Duodenal mucosa (tissue), 2 donors: ENCODE measurements around the gene FBL.

Experiments
- H3K27ac ChIP-seq: one replicate; pipeline ENCODE4 v1.7.0; 2013; ENCODE audit warnings: low read depth, low read length
- H3K27me3 ChIP-seq, 2 donors: one replicate each; pipeline ENCODE4 v1.7.0; 2013; ENCODE audit warnings: low read length in 2 of 2, control low read depth in 1 of 2; ENCODE audit not compliant: insufficient read depth in 2 of 2, control insufficient read depth in 1 of 2
- H3K36me3 ChIP-seq, 2 donors: one replicate each; pipeline ENCODE4 v1.7.0; 2013; ENCODE audit warnings: low read length in 2 of 2, control low read depth in 1 of 2; ENCODE audit not compliant: insufficient read depth in 2 of 2, control insufficient read depth in 1 of 2
- H3K4me1 ChIP-seq, 2 donors: one replicate each; pipeline ENCODE4 v1.7.0; 2013; ENCODE audit warnings: low read length in 2 of 2, control low read depth in 1 of 2; ENCODE audit not compliant: insufficient read depth in 2 of 2, control insufficient read depth in 1 of 2
- H3K4me3 ChIP-seq, 2 donors: one replicate each; pipeline ENCODE4 v1.7.0; 2013; ENCODE audit warnings: low read length in 2 of 2, low read depth in 1 of 2
- H3K9ac ChIP-seq, 2 donors: one replicate each; pipeline ENCODE4 v1.7.0; 2013; ENCODE audit warnings: low read length in 2 of 2, low read depth in 1 of 2
- H3K9me3 ChIP-seq, 2 donors: one replicate each; pipeline ENCODE4 v1.7.0; 2013; ENCODE audit warnings: low read length in 2 of 2, control low read depth in 1 of 2; ENCODE audit not compliant: control insufficient read depth in 1 of 2

Gene FBL

GRCh38 chr19:39842693-39843435 lies 3.3 kb downstream of the FBL start:
- H3K4me3 ChIP-seq = no peak overlapping the region
- no peaks in the 10 kb centered on the region for H3K9me3 ChIP-seq

DNA sequence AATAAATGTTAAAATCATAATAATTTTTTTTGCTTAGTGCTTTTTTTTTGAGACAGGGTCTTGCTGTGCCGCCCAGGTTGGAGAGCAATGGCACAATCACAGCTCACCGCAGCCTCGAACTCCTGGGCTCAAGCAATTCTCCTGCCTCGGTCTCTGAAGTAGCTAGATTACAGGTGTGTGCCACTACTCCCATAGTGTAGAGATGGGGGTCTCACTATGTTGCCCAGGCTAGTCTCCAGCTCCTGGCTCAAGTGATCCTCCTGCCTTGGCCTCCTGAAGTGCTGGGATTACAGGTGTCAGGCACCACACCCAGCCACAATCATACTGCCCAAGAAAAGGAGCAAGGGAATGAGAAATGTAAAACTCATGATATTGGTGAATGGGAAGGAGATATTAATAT lies 5.1 kb downstream of the FBL start:
- Histone ChIP-seq H3K27me3 (no peaks in the 10 kb centered on the region), H3K9ac (no peak overlapping the region), H3K4me1 (peaks cover 25 to 27% of the 10 kb centered on the region in 2 donors), H3K36me3 (peaks cover 20 to 36% of the 10 kb centered on the region in 2 donors), H3K9me3 (no peaks in the 10 kb centered on the region), H3K4me3 (no peak overlapping the region), H3K27ac (no peak overlapping the region)

More at GRCh38 chr19:39842693-39843435, 3.3 kb downstream of the FBL start:
- no peak overlapping the region for H3K27ac ChIP-seq
- peaks cover 35 to 41% of the 10 kb centered on the region in 2 donors for H3K4me1 ChIP-seq
- no peak overlapping the region for H3K9ac ChIP-seq
- H3K27me3 ChIP-seq = no peaks in the 10 kb centered on the region
- peaks cover 10 to 23% of the 10 kb centered on the region in 2 donors for H3K36me3 ChIP-seq

- peaks cover 20 to 36% of the 10 kb centered on the region in 2 donors for H3K36me3 ChIP-seq
- H3K9me3 ChIP-seq = no peaks in the 10 kb centered on the region
- H3K27me3 ChIP-seq = no peaks in the 10 kb centered on the region
- no peak overlapping the region for H3K27ac ChIP-seq
- peaks cover 24 to 25% of the 10 kb centered on the region in 2 donors for H3K4me1 ChIP-seq
- no peak overlapping the region for H3K9ac ChIP-seq
- no peak overlapping the region for H3K4me3 ChIP-seq
Observed at GRCh38 chr19:39840492-39840891, 5.7 kb downstream of the FBL start.

GRCh38 chr19:39839678-39840327 lies 6.4 kb downstream of the FBL start:
- Histone ChIP-seq H3K27ac (no peak overlapping the region), H3K9me3 (no peaks in the 10 kb centered on the region), H3K4me3 (no peak overlapping the region), H3K36me3 (peaks cover 20 to 39% of the 10 kb centered on the region in 2 donors), H3K9ac (no peak overlapping the region), H3K27me3 (no peaks in the 10 kb centered on the region), H3K4me1 (peaks cover 17 to 18% of the 10 kb centered on the region in 2 donors)

GRCh38 chr19:39838569-39838968 lies 7.6 kb downstream of the FBL start:
- Histone ChIP-seq H3K4me3 (no peak overlapping the region), H3K27me3 (no peaks in the 10 kb centered on the region), H3K9me3 (no peaks in the 10 kb centered on the region), H3K9ac (no peak overlapping the region), H3K4me1 (peaks cover 14 to 15% of the 10 kb centered on the region in 2 donors), H3K27ac (no peak overlapping the region), H3K36me3 (peaks cover 20 to 45% of the 10 kb centered on the region in 2 donors)

DNA sequence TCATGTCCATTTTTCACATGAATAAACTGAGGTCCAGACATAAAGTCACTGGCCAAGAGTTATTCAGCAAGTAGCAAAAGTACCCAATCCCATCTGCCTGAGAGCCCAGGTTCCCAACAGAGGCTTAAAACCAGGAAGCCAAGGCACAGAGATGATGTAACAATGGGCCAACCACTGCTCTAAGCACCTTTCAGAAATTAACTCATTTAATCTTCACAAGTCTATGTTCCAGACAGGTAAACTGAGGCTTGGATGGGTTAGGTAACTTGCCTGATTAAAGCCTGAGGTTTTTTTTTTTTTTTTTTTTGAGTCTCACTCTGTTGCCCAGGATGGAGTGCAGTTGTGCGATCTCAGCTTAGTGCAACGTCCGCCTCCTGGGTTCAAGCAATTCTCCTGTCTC lies 8.2 kb downstream of the FBL start:
- Histone ChIP-seq H3K4me1 (peaks cover 12 to 14% of the 10 kb centered on the region in 2 donors), H3K27ac (no peak overlapping the region), H3K4me3 (no peak overlapping the region), H3K36me3 (peaks cover 20 to 45% of the 10 kb centered on the region in 2 donors), H3K9ac (no peak overlapping the region), H3K9me3 (no peaks in the 10 kb centered on the region), H3K27me3 (no peaks in the 10 kb centered on the region)

DNA sequence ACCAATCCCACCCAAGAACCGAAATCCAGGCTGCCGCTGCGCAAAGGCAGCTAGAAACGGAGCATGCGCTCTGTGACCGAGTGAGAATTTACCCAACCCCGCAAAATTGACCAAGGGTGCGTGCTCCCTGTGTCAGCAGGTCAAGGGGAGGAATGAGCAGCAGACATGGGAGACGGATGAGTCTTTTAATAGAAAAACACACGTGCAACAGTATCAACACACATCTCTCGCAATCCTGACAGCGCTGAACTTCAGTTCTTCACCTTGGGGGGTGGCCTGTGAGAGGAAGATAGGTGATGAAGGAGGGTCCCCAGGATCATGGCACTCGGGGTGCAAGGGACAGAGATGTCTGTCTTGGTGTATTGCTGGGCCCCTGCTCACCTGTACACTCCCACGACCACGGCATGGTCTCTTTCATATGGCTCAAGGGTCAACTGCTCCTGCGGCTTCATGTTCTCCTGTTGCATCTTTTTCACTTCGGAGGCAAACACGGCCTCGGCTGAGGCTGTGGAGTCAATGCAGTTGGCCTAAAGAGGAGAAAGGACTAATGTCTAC lies 11.8 kb downstream of the FBL start:
- Histone ChIP-seq H3K36me3 (peaks cover 27 to 59% of the 10 kb centered on the region in 2 donors), H3K27ac (no peak overlapping the region), H3K9me3 (no peaks in the 10 kb centered on the region), H3K9ac (peak overlapping the region in 1 of 2 donors; percentile 56), H3K4me1 (peaks cover 14 to 18% of the 10 kb centered on the region in 2 donors), H3K4me3 (peak overlapping the region; percentile 61 to 83), H3K27me3 (no peaks in the 10 kb centered on the region)

DNA sequence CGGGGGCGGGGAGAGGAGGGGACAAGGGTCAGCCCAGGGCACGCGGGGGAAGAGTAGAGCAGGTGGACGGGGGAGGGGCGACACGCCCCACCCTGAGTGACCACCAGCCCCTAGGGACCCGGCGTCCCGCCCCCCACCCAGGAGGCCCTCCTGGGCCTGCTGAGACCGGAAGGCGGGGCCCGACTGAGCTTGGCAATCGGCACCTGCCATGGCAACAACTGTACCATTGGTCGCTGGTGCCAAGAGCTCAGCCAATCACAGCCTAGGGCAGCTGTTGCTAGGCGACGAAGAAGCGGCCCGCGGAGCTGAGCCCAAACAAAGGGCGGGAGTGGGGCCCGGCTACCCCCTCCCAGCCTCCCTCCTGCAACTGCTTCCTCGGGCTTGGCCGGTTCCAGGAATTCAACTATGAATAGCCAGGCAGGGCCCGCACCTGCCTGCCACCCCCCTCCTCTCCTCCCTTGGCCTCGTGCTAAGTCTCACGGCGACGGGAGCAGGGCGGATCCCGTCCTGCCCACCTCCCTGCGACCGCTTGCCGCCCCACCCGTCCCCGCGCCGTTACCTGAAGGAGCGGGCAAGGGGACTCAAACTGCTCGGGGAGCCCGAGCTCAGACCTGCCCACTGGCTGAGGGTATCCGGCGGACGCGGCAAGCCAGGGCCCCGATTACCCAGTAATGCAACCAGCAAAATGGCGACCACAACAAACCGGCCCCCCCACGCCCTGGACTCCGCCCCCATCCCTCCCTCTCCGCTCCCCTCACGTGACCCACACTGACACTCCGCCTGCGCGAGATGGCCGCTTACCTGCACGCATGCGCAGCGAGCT lies 12.5 kb downstream of the FBL start, which contains the start of gene DYRK1B:
TSS of gene DYRK1B (minus strand) at position 699 of the 823 bp plus-strand sequence. CDS start 2,295 bp downstream, outside the sequence.
- Histone ChIP-seq H3K4me3 (peak within 1 kb of the TSS; percentile 80 to 83), H3K9me3 (no peaks in the 10 kb centered on the region), H3K9ac (peak within 1 kb of the TSS; percentile 65 to 71), H3K4me1 (peaks cover 14 to 18% of the 10 kb centered on the region in 2 donors), H3K27me3 (no peaks in the 10 kb centered on the region), H3K27ac (peak within 1 kb of the TSS; percentile 80), H3K36me3 (peaks cover 23 to 55% of the 10 kb centered on the region in 2 donors)

GRCh38 chr19:39833160-39833463 lies 13.1 kb downstream of the FBL start:
- peaks cover 14 to 18% of the 10 kb centered on the region in 2 donors for H3K4me1 ChIP-seq
- peak overlapping the region; percentile 80 to 83 for H3K4me3 ChIP-seq
- peak overlapping the region; percentile 65 to 68 for H3K9ac ChIP-seq
- no peaks in the 10 kb centered on the region for H3K9me3 ChIP-seq
- peaks cover 28 to 56% of the 10 kb centered on the region in 2 donors for H3K36me3 ChIP-seq
- H3K27ac ChIP-seq = peak overlapping the region; percentile 68
- no peaks in the 10 kb centered on the region for H3K27me3 ChIP-seq
